Kidney (tissue), 14 donors: ENCODE data around the gene ZNF615. TPM values are rescaled to one million over a fixed set of nuclear protein-coding genes. Genes with fewer than 3 reads are reported as not detected.

Experiments used
- DNase-seq, 5 donors: peaks; one replicate each; pipeline ENCODE4 v3.0.0-alpha.2; 2013 to 2020
- FAIRE-seq: peaks from 2 replicates; lab custom pipeline; 2012; peaks lifted over from hg19 to GRCh38; lab: Jason Lieb, UNC
- H3K27ac ChIP-seq, 2 donors: one replicate each; pipeline ENCODE4 v1.7.0; 2013; ENCODE audit warnings: low read depth in 2 of 2, low read length in 2 of 2, inconsistent platforms in 1 of 2
- H3K27me3 ChIP-seq: one replicate; pipeline ENCODE4 v1.7.1; 2013; ENCODE audit warnings: low read length, inconsistent platforms; ENCODE audit not compliant: control insufficient read depth, insufficient read depth
- H3K36me3 ChIP-seq, 3 donors: one replicate each; pipeline versions ENCODE4 v1.7.0 to v1.7.1; 2013; ENCODE audit warnings: low read length in 3 of 3, control low read depth in 1 of 3, inconsistent platforms in 1 of 3; ENCODE audit not compliant: insufficient read depth in 3 of 3, control insufficient read depth in 2 of 3
- H3K4me1 ChIP-seq, 3 donors: one replicate each; pipeline versions ENCODE4 v1.7.0 to v1.7.1; 2013; ENCODE audit warnings: low read length in 3 of 3, inconsistent platforms in 1 of 3, low read depth in 1 of 3; ENCODE audit not compliant: control insufficient read depth in 2 of 3, insufficient read depth in 2 of 3
- H3K4me3 ChIP-seq, 3 donors: one replicate each; pipeline versions ENCODE4 v1.7.0 to v1.8.1; 2013; ENCODE audit warnings: low read length in 3 of 3, control low read depth in 1 of 3, inconsistent platforms in 1 of 3
- H3K9ac ChIP-seq, 3 donors: one replicate each; pipeline versions ENCODE4 v1.7.0 to v1.7.1; 2013; ENCODE audit warnings: low read length in 3 of 3, control low read depth in 1 of 3, inconsistent platforms in 1 of 3
- H3K9me3 ChIP-seq, 3 donors: one replicate each; pipeline versions ENCODE4 v1.7.0 to v1.7.1; 2013; ENCODE audit warnings: low read length in 3 of 3, control low read depth in 1 of 3, inconsistent platforms in 1 of 3; ENCODE audit not compliant: control insufficient read depth in 2 of 3, insufficient read depth in 1 of 3
- CTCF ChIP-seq: IDR thresholded peaks from 3 replicates; pipeline ENCODE4 v1.5.1; 2012; ENCODE audit warnings: mild to moderate bottlenecking, moderate library complexity, borderline replicate concordance; ENCODE audit not compliant: insufficient read depth; ENCODE audit errors: extremely low read depth
- intact Hi-C: fragments of 100-400 bp; cut with DNase I; formaldehyde crosslinking; loops from one replicate; pipeline ENCODE4 v1.11.1; 2022
- polyA plus RNA-seq: library from polyadenylated mRNA; stranded (reverse); fragments of 350-450 nt; fragmentation: Illumina TruSeq; extraction: RNeasy Lipid Tissue Mini Kit (QIAGEN cat#74804); gene quantifications from one replicate; pipeline ENCODE4 v1.2.3, GENCODE V29; 2014; ENCODE audit warnings: low read depth, low replicate concordance; ENCODE audit not compliant: insufficient read depth
- total RNA-seq: library from RNA; stranded (reverse); fragmentation: NEBNext Ultra II Directional; extraction: Animal tissue kit (Norgen Biotek cat#: 25700); gene quantifications from one replicate; pipeline ENCODE4 v1.2.1, GENCODE V29; 2021
- donor health status: control.
- donor health status: control.
- donor health status: control.
- donor health status: control.
- donor health status: control.
- donor health status: DM: yes; HTN: yes; CAD: no.
- donor health status: Normal renal cell carcinoma (clear cell type).

Gene ZNF615
- total and polyA plus RNA-seq, 2 donors from 2014 or later: 5.3 to 15.3 TPM

DNA sequence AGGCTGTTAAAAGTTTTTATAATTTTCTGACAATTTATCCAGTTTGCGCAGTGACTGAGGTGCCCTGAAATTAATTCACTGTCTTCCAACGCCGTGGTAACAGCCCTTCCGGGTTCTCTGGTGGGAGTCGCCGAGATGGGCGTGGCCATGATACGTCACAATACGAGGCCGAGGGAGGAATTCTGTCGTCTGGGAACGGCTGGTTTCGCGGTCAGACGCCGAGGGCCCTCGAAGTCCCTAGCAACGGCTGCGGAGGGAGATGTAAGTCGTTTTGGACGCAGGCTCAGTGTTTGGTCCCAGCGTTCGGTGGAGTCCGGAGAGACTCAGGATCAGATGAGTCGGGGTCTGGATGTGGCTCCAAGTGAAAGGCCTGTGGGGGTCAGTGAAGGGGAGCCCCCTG, 59.0 kb downstream of the ZNF615 start:
- Histone ChIP-seq H3K9ac (peak overlapping the region; percentile 33 to 75 (median 52)), H3K36me3 (peaks cover 13 to 17% (median 15%) of the 10 kb centered on the region in 3 donors), H3K27ac (peak overlapping the region in 1 of 2 donors; percentile 38), H3K4me3 (peak overlapping the region; percentile 57 to 71 (median 57)), H3K27me3 (no peaks in the 10 kb centered on the region), H3K4me1 (no peaks in the 10 kb centered on the region), H3K9me3 (peaks cover 14 to 50% (median 24%) of the 10 kb centered on the region in 3 donors)
- TF ChIP-seq CTCF: no peak
- peak; percentile 75 to 88 (median 78) for DNase-seq
- intact Hi-C loops: no loop called here
- FAIRE-seq: no peak

- FAIRE-seq (no peak), DNase-seq (no peak)
- no peaks in the 10 kb centered on the region for H3K4me1 ChIP-seq
- H3K36me3 ChIP-seq: peaks cover 34 to 41% (median 35%) of the 10 kb centered on the region in 3 donors
- H3K9me3 ChIP-seq: peaks cover 21 to 71% (median 31%) of the 10 kb centered on the region in 3 donors
- intact Hi-C loops: no loop called here
- no peak overlapping the region for H3K27ac ChIP-seq
- H3K4me3 ChIP-seq: no peak overlapping the region
- H3K9ac ChIP-seq: no peak overlapping the region
- no peak for TF ChIP-seq CTCF
- H3K27me3 ChIP-seq: no peaks in the 10 kb centered on the region
Observed at GRCh38 chr19:51946602-51947001, 61.4 kb downstream of the ZNF615 start.

- peaks cover 25 to 83% (median 35%) of the 10 kb centered on the region in 3 donors for H3K9me3 ChIP-seq
- no peaks in the 10 kb centered on the region for H3K4me1 ChIP-seq
- no peak for TF ChIP-seq CTCF
- FAIRE-seq (no peak), DNase-seq (no peak)
- no peak overlapping the region for H3K9ac ChIP-seq
- no peaks in the 10 kb centered on the region for H3K27me3 ChIP-seq
- H3K36me3 ChIP-seq: peaks cover 47 to 55% (median 48%) of the 10 kb centered on the region in 3 donors
- intact Hi-C loops: no loop called here
- peak overlapping the region in 2 of 3 donors; percentile 36 to 38 for H3K4me3 ChIP-seq
- no peak overlapping the region for H3K27ac ChIP-seq
Observed at GRCh38 chr19:51944798-51945552, 63.0 kb downstream of the ZNF615 start.

Other genes starting within 250 kb of the ZNF615 start
- 2.3 TPM for gene FPR2, start 247.0 kb downstream of the ZNF615 start, total RNA-seq
- gene FPR2, start 247.0 kb downstream of the ZNF615 start, polyA plus RNA-seq: not detected
- gene FPR3, start 213.1 kb downstream of the ZNF615 start, total RNA-seq: 8.5 TPM
- 1.1 TPM for gene FPR3, start 213.1 kb downstream of the ZNF615 start, polyA plus RNA-seq
- 19.0 TPM for gene ZNF577, start 120.3 kb downstream of the ZNF615 start, total RNA-seq
- gene ZNF577, start 120.3 kb downstream of the ZNF615 start, polyA plus RNA-seq: 32.2 TPM
- gene ZNF649, start 103.2 kb downstream of the ZNF615 start, total RNA-seq: 16.2 TPM
- 4.9 TPM for gene ZNF649, start 103.2 kb downstream of the ZNF615 start, polyA plus RNA-seq
- gene ZNF613, start 80.7 kb downstream of the ZNF615 start, total RNA-seq: 6.9 TPM
- gene ZNF613, start 80.7 kb downstream of the ZNF615 start, polyA plus RNA-seq: 5.8 TPM
- gene ZNF350, start 21.4 kb downstream of the ZNF615 start, total RNA-seq: 18.9 TPM
- gene ZNF350, start 21.4 kb downstream of the ZNF615 start, polyA plus RNA-seq: 7.8 TPM
- 9.4 TPM for gene ZNF614, start 20.2 kb upstream of the ZNF615 start, total RNA-seq
- gene ZNF614, start 20.2 kb upstream of the ZNF615 start, polyA plus RNA-seq: 3.0 TPM
- 19.5 TPM for gene ZNF432, start 40.6 kb upstream of the ZNF615 start, total RNA-seq
- 4.7 TPM for gene ZNF432, start 40.6 kb upstream of the ZNF615 start, polyA plus RNA-seq
- 28.5 TPM for gene ZNF841, start 87.6 kb upstream of the ZNF615 start, total RNA-seq
- 2.8 TPM for gene ZNF841, start 87.6 kb upstream of the ZNF615 start, polyA plus RNA-seq
- gene ZNF616, start 131.7 kb upstream of the ZNF615 start, total RNA-seq: 12.8 TPM
- gene ZNF616, start 131.7 kb upstream of the ZNF615 start, polyA plus RNA-seq: 3.2 TPM
- 21.9 TPM for gene ZNF836, start 163.4 kb upstream of the ZNF615 start, total RNA-seq
- 7.1 TPM for gene ZNF836, start 163.4 kb upstream of the ZNF615 start, polyA plus RNA-seq
- gene PPP2R1A, start 181.8 kb upstream of the ZNF615 start, total RNA-seq: 314 TPM
- 346 TPM for gene PPP2R1A, start 181.8 kb upstream of the ZNF615 start, polyA plus RNA-seq